Islet precursor cell (in vitro differentiated cells): ENCODE data around the gene TTC21A.

ENCODE experiments used
- DNase-seq: peaks from one replicate; pipeline ENCODE4 v3.0.0-alpha.2; 2018

TTC21A gene

DNA sequence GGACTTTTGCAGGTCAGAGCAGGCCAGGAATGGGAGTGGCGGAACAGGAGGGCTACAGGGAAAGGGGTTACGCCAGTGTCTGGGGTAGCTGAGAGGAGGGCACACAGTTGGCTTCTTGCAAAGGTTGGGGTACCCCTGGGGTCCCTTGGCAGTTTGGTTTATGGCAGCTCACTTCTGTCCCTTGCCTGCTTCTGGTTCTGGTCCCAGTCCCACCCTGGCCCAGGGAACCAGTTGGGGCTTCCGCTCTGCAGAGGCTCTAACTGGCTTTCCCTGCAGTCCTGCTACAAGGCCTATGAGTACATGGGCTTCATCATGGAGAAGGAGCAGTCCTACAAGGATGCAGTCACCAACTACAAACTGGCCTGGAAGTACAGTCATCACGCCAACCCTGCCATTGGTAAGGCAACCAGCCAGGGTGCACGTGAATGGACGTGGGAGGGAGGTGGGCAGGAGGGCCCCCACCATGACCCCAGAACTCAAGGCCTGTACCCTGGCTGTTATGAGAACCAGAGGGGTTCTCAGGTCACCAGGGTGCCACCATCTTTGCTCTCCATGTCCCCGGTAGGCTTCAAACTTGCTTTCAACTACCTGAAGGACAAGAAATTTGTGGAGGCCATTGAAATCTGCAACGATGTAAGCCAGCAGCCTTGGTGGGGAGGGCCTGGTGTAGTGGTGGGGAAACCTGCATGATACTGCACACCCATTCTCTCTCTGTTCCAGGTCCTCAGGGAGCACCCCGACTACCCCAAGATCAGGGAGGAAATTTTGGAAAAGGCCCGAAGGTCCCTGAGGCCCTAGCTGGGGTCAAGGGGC is 30.7 kb downstream of the TTC21A start:
- DNase-seq: peak; percentile 59

DNA sequence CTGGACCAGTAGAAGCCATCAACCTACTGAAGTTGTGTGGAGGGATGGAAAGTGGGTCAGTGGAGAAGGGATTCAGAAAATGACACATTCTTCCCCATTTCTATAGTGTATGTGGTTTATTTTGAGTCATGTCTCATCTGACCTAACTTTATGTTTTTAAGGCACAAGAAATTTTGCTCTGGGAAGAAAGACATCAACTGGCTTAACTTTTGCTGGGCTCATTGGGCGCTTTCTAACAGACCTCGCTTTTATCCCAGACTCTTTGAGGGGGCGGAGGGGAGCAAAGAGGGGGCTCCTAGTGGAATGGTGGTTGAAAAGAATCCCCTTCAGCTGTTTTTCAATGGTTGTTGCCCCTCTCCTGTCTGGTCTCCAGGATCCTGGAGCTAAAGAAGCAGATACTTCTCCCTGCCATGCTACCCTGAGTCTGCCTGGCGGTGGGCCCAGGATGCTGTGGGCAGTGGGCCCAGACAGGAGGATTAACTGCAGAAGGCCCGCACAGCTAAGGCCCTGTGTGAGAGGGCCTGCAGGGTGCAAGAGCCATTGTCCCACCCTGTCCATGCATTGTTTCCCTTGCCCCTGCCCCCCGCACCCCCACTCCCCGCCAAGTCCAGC is 31.4 kb downstream of the TTC21A start:
- DNase-seq: peak; percentile 52

DNA sequence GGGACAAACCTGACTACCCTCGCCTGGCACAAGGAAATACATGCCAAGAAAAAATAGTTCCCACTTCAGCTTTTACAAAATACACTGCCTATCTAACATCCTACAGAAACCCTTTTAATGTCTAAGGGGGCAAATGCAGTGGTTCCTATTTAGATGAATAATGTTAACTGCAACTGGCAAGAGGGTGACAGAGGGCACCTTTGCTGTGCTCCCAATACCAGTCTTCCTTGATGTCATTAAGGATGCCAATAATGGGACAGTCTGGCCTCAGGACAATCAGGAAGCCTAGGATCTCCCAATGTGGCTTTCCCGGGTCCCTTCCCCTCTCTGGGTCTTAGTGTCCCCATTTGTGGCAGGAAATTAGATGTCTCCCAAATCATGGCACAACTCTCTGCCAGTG is 32.0 kb downstream of the TTC21A start:
- DNase-seq: peak; percentile 27

DNA sequence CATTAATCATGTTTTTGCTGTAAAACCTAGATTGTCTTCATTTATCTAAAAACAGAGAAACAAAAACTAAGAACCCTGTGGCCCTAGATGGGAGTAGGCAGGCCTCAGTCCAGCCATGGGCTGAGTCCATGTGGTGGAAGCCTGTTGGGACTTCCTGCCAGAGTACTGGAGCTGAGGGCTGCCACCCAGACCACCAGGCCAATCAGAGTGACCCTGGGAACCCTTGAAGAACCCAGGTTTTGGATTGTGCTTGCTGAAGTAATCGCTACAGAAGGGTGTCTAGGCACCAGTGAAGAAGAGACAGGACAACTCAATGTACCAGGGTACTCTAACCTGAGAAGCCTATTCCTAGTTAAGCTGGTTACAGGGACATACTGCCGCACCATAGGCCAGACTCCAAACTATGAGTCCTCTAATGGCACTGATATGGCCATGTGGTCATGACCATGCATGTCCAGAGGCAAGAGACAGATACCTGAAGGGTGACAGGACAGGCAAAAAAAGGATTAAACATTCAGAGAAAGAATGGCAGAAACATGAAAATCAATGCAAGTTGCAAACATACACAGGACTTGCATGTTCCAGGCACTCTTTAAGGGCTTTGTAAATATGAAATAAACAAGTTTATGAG is 33.0 kb downstream of the TTC21A start:
- peak; percentile 51 for DNase-seq

DNA sequence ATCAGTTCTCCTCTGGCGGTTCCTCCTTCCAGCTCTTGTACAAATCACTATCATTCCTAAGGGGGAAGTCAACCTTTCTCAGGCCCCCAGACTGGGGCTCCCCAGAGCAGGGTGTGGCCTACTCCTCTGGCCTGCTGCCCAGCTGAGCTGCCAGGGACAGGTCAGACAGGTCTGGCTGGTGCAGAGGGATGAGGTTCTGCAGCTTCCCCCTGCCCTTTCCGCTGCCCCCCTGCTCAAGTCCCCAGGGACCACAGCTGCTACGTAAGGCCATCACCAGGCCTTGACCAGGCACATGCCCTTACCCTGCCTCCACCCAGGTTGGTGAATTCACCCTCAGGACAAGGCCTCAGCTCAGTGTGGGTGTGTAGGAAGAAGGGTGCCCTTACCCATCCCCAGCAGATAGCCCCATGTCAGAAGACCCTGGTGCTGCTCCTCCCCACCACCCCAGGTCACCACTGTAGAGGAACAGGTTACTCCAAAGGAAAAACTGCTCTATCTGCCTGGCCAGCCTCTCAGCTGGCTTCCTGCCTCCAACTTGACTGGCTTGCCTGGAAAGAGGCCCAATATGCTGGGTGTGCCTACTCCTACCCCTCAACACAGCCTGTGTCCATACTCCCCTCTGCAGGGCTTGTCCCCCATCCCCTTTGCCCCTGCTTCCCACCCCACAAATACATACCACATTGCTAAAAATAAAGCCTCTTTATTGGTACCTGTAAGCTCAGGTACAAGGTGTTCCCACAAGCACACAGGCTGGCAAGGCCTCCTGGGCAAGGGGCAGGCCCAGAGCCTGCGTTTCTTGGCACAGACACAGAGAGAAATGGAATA is 33.9 kb downstream of the TTC21A start:
- DNase-seq: peak; percentile 86

DNA sequence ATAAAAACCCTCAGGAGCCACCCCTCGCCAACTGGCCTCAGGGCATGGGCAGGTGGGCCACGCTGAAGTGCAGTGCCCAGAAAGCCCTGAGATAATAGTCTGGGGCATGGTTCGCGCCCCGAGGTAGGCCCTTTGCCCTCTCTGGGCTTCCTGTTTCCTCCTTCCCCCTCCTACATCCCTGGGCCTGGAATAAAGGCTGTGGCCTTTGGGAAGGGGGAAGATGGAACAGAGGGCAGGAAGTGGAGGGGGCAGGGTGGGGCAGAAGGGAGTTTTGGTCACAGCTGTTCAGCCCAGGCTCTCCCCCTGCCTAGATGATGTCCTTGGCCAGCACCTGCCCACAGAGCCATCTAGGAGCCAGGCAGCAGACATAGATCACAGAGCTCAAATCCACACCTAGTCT is 34.6 kb downstream of the TTC21A start:
- no peak for DNase-seq

DNA sequence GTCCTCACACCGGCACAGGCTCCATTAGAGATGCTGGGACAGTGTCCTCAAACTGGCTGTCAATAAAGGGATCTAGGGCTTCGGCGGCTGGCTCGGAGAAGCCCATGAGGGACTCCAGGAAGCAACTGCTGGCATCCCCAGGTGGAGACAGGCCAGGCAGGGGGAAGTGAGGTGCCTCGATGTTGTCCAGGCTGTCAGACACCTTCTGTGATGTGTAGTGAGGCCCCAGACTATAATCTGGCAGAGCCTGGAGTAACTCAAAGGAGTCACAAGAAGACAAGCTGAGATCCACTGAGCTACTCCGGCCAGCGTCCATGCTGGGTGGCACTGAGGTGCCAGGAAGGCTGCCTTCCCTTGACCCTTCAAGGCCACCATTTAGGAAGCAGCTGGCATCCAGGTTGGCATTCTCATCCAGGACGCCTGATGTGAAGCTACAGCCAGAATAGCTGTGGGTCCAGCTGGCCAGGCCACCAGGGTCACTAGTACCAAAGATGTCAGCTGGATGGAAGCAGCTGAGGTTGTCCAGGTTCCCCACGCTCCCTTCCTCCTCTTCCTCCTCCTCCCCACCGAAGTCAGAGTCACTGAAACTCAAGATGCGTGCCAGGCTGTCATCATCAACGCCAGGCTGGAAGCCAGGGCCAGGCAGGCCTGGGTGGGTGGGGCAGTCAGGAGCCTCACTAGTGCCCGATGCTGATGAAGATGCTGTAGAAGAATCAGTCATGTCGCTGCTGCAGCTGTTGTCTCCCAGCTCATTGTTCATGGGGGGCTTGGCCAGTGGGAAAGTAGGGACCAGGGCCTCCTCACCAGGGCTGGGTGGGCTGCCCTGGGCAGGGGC is 35.8 kb downstream of the TTC21A start:
- peak; percentile 48 for DNase-seq

DNA sequence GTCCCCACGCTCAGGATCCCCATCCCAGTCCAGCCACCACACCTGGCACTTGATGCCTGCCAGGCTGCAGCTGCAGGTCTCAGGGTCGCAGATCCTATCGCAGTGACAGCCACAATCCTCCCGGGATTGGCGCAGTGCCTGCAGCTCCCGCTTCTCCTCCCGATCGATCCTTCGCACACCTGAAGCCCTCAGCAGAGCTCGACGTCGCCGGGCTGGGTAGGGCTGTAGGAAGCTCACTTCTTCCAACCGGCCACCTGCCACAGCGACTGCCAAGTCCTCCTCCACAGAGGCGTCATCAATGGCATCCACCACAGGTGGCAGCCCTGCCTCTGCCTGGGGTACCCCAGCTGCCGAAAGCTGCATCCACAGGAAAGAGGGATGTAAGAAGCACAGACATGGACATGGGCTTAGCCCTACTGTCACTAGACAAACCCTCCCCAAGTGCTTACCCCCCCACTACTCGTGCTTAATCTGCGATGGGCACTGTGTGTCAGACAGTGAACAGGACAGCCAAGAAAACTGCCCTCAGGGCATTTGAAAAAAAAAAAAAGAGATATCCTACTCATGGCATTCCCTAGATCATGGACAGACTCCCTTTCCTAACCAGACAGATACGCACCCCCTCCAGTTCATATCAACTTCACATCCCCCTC is 36.7 kb downstream of the TTC21A start:
- DNase-seq: no peak

DNA sequence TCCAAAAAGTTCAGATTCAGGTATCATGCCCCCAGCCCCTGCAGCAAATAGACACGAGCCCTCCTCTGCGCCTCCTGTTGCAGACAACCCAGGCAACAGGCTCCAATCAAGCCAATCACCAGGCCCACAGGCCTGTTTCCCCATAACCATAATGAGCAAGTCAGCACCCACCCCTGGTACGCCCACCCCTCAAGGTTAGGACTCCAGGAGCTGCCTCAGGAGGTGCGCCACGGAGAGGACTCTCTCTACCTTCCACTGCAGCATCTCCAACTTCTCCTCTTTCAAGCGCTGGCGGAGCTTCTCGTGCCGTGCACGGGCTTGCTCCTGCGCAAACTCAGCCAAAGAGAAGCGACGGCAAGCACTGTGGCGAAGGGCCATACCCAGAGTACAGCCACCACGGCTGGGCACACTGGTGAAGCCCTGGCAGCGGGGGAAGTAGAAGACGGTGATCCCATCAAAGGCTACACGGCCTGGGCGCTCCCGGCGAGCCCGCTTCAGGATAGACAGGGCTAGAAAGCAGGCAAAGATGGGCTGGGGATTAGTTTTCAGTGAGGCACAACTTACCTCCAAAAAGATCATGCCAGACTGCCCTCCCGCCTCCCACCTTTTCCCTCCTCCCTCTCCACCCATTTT is 37.4 kb downstream of the TTC21A start:
- DNase-seq: no peak

DNA sequence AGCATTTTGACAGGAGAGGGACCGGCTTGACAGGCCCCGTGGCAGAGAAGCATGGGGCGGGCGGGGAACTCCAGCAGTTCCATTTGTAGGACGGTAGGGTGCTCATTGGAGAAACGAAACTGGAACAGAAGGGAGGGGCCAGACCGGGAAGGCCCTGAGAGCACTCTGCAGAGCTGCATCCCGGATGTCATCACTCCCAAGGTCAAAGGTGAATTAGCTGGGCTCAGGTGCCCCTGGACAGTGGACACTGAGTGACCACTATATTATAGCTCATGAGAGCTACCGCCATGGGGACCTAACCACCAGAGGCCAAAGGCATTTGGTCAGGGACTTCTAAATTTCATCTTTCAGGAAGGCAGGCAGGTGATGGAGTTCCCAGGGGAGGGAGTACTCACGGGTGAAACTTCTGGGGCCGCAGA is 38.6 kb downstream of the TTC21A start:
- DNase-seq: no peak

DNA sequence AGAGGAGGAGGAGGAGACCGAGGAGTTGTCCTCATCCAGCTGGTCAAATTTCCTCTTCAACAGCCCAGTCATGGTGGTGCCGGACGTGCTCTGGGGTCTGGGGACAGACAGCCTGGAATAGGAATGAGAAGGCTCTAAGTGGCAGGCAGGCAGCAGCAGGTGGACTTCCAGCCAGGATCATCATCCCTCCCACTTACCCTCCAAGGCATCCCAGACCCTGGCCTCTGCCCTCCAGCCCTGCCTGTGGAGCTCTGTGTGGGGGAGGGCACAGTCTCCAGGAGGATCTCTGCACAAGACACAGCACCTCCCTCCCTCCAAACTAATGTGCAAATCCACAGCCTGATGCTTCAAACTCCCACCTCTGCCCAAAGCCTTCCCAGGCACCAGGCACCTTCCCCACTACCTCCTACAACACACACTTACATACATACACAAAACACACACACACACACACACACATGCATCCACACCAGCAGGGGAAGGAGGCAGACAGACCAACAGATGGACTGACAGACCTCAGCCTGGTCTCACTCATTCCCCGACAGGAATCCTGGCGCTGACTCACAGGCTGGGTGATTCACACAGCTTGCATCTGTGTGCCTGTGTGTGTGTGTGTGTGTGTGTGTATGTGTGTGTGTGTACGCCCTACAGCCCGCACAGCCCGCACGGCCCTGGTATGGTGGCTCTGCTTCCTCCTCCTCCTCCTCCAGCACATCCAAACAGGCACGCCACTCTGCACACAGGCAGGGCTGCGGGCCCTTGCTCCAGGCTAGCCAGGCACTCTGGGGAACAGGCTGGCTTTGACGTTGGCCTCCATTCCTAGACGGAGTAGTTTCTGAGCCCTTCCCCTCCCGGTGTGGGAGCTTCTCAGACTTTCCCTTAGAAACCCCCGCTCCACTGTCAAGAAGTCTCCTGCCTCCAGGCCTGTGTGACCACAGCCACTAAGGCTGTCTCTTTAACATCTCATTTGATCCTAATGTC is 39.4 kb downstream of the TTC21A start:
- peak; percentile 99 for DNase-seq

DNA sequence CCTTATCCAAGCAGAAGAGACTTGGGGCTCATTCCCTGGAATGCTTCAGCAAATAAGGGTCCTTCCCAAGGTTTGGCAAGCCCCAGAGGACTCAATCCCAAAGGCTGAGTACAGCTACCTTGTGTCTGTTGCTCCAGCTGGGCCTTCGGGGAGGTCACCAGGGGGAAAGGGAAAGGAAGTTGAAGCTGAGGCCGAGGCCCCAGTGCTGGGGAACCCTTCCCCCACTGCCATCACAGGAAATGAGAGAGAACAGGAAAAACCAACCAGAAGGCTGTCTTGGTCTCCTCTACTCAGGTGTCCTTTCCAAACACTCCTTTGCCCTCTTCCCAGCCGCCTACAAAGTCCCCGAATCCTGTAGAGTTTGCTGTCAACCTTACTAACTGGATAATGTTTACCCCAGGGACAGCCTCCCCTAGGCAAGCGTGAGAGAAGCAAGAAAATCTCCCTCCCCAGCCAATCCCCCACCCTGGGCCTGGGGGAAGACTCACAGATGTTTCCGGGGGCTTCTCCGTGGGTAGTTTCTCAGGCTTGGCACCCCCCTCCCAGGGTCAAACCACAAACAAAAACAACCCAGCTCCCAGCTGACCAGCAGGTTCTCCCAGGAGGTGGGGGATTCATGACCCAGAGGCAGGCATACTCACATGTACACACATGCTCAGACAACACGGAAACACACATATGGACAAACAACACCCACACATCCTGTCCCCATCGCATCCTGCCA is 40.4 kb downstream of the TTC21A start:
- DNase-seq: peak; percentile 72

DNA sequence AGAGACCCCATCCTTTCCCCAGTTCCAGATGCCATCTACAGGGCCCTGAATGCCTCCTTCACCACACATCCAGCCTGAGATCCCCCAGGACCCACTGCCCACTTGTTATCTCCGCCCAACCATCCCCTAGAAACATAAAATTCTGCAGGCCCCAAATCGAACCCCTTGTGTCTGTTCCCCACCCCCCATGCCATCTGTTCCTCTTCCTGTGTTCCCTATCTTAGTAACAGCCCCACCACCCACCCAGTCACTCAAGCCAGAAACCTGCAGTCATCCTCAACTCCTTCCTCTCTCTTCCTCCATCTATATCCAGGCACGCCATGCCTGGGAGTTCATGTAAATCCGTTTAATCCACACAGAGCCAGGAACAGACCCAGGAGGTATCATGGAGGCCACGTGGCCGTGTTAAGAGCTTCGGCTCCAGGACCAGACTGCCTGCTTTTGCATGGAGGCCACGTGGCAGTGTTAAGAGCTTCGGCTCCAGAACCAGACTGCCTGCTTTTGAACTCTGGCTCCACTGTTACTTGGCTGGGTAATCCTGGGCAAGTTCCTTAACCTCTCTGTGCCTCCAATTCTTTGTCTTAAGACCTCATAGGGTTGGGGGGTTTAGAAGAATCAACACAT is 41.1 kb downstream of the TTC21A start:
- DNase-seq: peak; percentile 78

DNA sequence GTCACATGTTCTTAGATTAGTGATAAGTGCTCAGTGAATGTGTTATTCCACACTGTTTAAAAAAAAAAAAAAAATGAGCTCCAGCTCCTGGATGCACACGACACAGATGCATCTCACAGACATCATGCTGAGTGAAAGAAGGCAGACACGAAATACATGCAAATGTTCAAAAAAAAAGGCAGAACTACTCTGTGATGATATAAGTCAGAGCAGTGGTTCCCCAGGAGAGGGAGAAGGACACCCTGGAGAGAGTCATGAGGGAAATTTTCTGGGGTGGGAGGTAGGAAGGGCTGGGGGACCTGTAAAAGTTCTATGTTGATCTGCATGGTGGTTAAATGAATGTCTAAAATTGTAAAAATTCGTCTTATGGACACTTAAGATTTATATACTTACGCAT is 41.6 kb downstream of the TTC21A start:
- no peak for DNase-seq

DNA sequence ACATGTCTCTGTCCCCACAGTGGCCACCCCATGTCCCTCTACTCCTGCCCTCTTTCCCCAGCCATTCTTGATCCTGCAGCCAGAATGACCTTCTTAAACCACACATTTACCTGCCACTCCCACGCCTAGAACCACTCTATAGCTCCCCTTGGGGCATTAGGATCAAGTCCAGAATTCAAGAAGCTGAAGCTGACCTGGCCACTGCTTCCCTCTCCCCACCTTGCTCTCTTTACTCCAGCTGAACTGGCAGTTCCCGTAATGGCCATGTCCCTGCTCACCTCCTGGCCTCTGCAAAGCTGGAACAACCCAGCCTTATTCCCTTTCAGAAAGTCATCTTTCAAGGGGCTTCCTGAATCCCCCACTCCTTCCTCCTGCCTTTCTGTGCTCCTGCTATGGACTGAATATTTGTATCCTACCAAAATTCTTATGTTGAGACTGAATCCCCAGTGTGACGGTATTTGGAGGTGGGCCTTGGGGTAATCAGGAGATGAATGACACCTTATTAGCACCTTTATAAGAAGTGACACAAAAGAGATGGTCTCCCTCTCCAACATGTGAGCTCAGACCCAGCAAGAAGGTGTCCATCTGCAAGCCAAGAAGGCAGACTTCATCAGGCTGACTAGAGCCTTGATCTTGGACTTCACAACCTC is 42.1 kb downstream of the TTC21A start:
- DNase-seq: peak; percentile 62

DNA sequence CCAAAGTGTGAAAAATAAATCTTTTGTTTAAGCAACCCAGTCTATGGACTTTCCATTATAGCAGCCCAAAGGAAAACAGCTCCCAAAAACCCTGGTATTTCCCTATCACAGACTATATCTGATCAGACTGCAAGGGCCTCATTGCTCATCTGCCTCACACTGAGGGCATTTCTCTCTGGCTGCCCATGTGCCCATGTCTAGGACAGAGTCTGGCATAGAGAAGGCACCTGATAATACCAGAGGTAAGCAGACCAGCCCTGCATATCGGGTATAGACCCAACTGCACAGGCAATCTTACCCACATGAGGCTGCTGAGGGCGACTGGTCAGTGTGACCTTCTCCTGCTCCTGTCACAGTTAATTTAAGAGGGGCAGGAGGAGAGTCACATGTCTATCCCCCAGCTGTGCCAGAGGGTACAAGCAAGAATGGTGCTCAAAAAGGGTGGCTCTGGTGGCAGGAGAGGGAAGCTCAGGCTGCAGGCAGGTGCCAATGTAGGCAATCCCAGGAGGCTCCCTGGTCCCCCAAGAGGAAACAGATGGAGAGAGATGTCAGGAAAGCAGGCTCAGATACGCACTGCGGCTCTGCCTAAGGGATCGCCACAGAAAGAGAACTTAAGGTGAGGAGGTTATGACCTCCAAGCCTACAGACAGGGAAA is 42.8 kb downstream of the TTC21A start:
- DNase-seq: no peak

DNA sequence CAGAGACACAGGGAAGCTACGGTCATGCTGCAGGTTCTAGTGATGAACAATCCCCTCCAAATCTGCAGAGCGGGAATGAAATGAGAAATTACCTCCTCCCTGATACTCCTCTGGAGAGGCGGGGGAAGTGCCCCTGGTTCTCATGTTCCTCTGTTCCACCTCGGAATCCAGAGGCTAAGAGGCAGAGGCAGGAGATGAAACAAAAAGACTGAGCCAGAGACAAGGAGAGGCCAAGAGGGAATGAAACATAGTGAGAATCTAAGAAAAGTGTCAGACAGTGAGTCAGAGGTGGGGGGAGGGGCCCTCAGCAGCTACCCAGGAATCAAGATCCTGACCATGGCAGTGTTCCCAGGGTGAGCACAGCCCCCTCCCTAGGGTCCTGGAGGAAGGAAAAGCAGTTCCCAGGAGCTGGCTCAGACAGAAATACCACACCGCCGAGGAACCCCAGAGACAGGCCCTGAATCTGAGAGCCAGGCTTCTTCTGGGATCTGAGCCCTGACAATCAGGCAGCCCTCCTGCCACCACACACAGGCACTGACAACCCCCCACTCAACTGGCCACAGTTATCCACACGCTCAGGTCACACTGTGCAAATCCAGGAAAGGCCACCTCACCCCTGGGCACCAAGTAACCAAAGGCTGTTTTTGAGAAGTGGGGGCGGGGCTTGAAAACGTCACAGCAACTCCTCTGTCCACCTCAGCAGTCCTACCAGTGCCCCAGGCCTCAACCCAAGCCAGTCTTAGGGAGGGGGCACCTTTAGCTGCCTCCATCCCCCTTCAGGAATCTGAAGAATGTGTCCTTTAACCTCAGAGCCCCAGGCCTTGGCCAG is 43.5 kb downstream of the TTC21A start:
- DNase-seq: peak; percentile 99
